Mesodermal cell (in vitro differentiated cells): ENCODE data around the gene USP7.

ENCODE experiments used
- H3K27ac ChIP-seq: 2 replicates; pipeline ENCODE4 v1.7.0; 2013; ENCODE audit warnings: mild to moderate bottlenecking, low read depth, low read length, moderate library complexity; ENCODE audit not compliant: severe bottlenecking
- H3K36me3 ChIP-seq: 2 replicates; pipeline ENCODE4 v1.7.1; 2013; ENCODE audit warnings: mild to moderate bottlenecking, low read length, moderate library complexity; ENCODE audit not compliant: control insufficient read depth, insufficient read depth
- H3K4me1 ChIP-seq: one replicate; pipeline ENCODE4 v1.7.1; 2013; ENCODE audit warnings: mild to moderate bottlenecking, low read length; ENCODE audit not compliant: insufficient read depth, control insufficient read depth, poor library complexity, severe bottlenecking
- H3K4me3 ChIP-seq: 2 replicates; pipeline ENCODE4 v1.7.0; 2013; ENCODE audit warnings: low read length, control low read depth, mild to moderate bottlenecking; ENCODE audit not compliant: insufficient read depth, poor library complexity, severe bottlenecking; ENCODE audit errors: extremely low read depth
- H3K9me3 ChIP-seq: 2 replicates; pipeline ENCODE4 v1.7.1; 2013; ENCODE audit warnings: mild to moderate bottlenecking, low read length, moderate library complexity; ENCODE audit not compliant: control insufficient read depth
- WGBS, 2 experiments: methylation state at CpG; one replicate each; pipeline ENCODE4 v1.1.5; 2013; ENCODE audit warnings: missing lambda C conversion rate in 2 of 2; ENCODE audit not compliant: insufficient coverage in 2 of 2; 5-methylcytosine and 5-hydroxymethylcytosine counted together

USP7 gene

DNA sequence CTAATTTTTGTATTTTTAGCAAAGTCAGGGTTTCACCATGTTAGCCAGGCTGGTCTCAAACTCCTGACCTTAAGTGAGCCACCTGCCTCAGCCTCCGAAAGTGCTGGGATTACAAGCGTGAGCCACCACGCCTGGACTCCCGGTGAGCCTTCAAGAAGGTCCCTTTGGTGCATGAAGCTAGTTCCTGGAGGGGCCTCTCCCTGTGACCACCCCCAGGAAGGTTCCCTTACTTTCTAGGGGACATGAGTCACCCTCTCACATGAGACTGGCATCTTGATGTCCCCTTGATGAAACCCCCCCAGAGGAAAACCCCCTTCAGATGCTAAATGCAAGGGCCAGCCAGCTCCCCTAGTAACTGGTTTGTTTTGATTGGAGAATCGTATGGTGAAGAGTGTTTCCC, 107.7 kb downstream of the USP7 start:
- Histone ChIP-seq H3K27ac (no peak overlapping the region), H3K4me1 (peaks cover 9% of the 10 kb centered on the region), H3K4me3 (no peak overlapping the region), H3K36me3 (peaks cover 82% of the 10 kb centered on the region), H3K9me3 (no peaks in the 10 kb centered on the region)
- WGBS, 2 experiments = 72 to 97% methylated on average over 3 to 4 of the region's 5 CpGs

GRCh38 chr16:8855051-8855786, 108.5 kb downstream of the USP7 start:
- 93 to 98% methylated on average over 6 to 9 of the region's 11 CpGs for WGBS, 2 experiments
- Histone ChIP-seq H3K9me3 (no peaks in the 10 kb centered on the region), H3K4me1 (peaks cover 14% of the 10 kb centered on the region), H3K36me3 (peaks cover 86% of the 10 kb centered on the region), H3K4me3 (no peak overlapping the region), H3K27ac (no peak overlapping the region)

DNA sequence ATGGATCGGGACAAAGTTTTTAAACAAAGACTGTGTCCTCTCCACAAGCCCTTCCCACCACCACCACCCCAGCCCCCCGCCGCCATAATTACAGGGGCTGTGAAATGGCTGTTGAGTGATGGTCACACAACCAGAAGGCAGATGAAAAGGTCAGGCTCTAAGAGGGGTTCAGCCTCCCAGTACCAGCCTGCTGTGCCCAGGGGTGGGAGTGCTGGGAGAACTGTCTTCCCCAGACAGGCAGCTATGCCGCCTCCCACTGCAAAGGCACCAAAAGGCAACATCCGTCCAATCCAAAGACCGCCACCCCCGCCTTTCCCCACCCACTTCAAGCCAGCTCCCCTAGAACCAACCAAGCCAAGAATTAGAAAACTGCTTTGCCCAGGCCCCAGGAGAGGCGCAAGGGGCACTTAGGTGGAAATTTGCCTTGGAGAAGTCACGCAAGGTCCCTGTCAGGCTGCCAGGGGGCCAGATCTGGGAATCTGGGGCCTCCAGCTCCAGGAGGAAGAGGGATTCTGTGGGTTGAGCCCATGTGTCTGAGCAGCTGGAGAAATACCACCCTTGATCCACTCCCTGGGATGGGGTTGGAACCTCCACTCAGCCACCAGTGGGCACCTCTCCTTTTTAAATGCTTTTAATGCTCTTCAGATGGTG, 109.3 kb downstream of the USP7 start:
- Histone ChIP-seq H3K27ac (no peak overlapping the region), H3K36me3 (peaks cover 89% of the 10 kb centered on the region), H3K9me3 (no peaks in the 10 kb centered on the region), H3K4me1 (peaks cover 22% of the 10 kb centered on the region), H3K4me3 (no peak overlapping the region)
- 94% methylated on average over 2 of the region's 9 CpGs; no CpG with 5 or more reads in 1 of the 2 experiments for WGBS, 2 experiments

DNA sequence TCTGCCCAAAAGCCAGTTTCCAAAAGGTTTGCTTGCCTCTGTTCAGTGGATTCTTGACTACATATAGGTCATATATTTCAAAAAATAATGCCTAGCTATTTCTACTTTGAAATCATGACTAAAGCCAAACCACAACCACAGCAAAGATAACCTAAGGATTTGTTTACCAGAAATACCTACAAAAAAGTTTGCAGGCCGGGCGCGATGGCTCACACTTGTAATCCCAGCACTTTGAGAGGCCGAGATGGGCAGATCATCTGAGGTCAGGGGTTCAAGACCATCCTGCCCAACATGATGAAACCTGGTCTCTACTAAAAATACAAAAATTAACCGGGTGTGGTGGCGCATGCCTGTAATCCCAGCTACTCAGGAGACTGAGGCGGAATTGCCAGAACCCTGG, 110.1 kb downstream of the USP7 start:
- Histone ChIP-seq H3K9me3 (no peaks in the 10 kb centered on the region), H3K4me1 (peaks cover 28% of the 10 kb centered on the region), H3K4me3 (no peak overlapping the region), H3K27ac (peak overlapping the region; percentile 23), H3K36me3 (peaks cover 89% of the 10 kb centered on the region)
- 91 to 96% methylated on average over 7 of the region's 7 CpGs for WGBS, 2 experiments

GRCh38 chr16:8853150-8853549, 110.6 kb downstream of the USP7 start:
- Histone ChIP-seq H3K4me1 (peaks cover 31% of the 10 kb centered on the region), H3K36me3 (peaks cover 89% of the 10 kb centered on the region), H3K9me3 (no peaks in the 10 kb centered on the region), H3K4me3 (no peak overlapping the region), H3K27ac (peak overlapping the region; percentile 29)
- WGBS, 2 experiments = 84 to 96% methylated on average over 4 to 7 of the region's 7 CpGs

- 84 to 85% methylated on average over 5 to 6 of the region's 8 CpGs for WGBS, 2 experiments
- Histone ChIP-seq H3K36me3 (peaks cover 89% of the 10 kb centered on the region), H3K4me1 (peaks cover 36% of the 10 kb centered on the region), H3K4me3 (no peak overlapping the region), H3K27ac (no peak overlapping the region), H3K9me3 (no peaks in the 10 kb centered on the region)
Observed at GRCh38 chr16:8852534-8852933, 111.2 kb downstream of the USP7 start.

DNA sequence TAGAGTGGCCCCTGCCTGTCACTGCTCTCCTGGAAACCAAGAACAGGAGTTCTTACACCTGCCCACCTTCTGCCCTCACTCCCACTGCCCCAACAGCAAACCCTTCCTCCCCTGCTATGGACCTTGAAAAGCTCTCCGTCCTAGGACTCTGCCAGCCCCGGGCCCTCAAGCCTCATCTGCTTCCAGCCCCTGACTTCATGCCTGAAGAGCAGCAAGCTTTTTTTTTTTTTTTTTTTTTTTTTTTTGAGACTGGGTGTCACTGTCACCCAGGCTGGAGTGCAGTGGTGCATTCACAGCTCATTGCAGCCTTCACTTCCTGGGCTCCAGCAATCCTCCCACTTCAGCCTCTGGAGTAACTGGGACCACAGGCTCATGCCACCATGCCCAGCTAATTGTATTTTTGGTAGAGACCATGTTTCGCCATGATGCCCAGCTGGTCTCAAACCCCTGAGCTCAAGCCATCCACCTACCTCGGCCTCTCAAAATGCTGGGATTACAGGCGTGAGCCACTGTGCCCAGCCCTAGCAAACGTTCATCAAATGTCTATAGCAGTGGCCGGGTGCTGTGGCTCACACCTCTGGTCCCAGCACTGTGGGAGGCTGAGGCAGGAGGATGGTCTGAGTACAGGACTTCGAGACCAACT, 111.8 kb downstream of the USP7 start:
- Histone ChIP-seq H3K27ac (no peak overlapping the region), H3K36me3 (peaks cover 94% of the 10 kb centered on the region), H3K4me3 (no peak overlapping the region), H3K4me1 (peaks cover 35% of the 10 kb centered on the region), H3K9me3 (no peaks in the 10 kb centered on the region)
- WGBS, 2 experiments = 91 to 98% methylated on average over 6 of the region's 8 CpGs

GRCh38 chr16:8850279-8850885, 113.3 kb downstream of the USP7 start:
- Histone ChIP-seq H3K4me1 (peaks cover 31% of the 10 kb centered on the region), H3K9me3 (no peaks in the 10 kb centered on the region), H3K27ac (peak overlapping the region; percentile 20), H3K36me3 (peaks cover 94% of the 10 kb centered on the region), H3K4me3 (no peak overlapping the region)
- WGBS, 2 experiments = 89 to 97% methylated on average over 3 to 9 of the region's 11 CpGs

- peak overlapping the region; percentile 10 for H3K27ac ChIP-seq
- H3K4me1 ChIP-seq = peaks cover 31% of the 10 kb centered on the region
- H3K9me3 ChIP-seq = no peaks in the 10 kb centered on the region
- peaks cover 87% of the 10 kb centered on the region for H3K36me3 ChIP-seq
- 86 to 89% methylated on average over 19 of the region's 19 CpGs for WGBS, 2 experiments
- H3K4me3 ChIP-seq = no peak overlapping the region
Observed at GRCh38 chr16:8849411-8850011, 114.2 kb downstream of the USP7 start.

- Histone ChIP-seq H3K4me1 (peaks cover 31% of the 10 kb centered on the region), H3K36me3 (peaks cover 83% of the 10 kb centered on the region), H3K4me3 (no peak overlapping the region), H3K27ac (peak overlapping the region; percentile 10), H3K9me3 (no peaks in the 10 kb centered on the region)
- WGBS, 2 experiments = 90 to 92% methylated on average over 6 to 8 of the region's 8 CpGs
Observed at GRCh38 chr16:8848939-8849391, 114.7 kb downstream of the USP7 start.
